Putamen (tissue), 1 donor: ENCODE results near the gene KREMEN1.
A peak's percentile ranks its signal among the peaks of the same experiment; 100 is the strongest.

Experiments
- DNase-seq: peaks from one replicate; pipeline ENCODE4 v3.0.0-alpha.2; 2016; ENCODE audit warnings: low spot score

The KREMEN1 gene

DNA sequence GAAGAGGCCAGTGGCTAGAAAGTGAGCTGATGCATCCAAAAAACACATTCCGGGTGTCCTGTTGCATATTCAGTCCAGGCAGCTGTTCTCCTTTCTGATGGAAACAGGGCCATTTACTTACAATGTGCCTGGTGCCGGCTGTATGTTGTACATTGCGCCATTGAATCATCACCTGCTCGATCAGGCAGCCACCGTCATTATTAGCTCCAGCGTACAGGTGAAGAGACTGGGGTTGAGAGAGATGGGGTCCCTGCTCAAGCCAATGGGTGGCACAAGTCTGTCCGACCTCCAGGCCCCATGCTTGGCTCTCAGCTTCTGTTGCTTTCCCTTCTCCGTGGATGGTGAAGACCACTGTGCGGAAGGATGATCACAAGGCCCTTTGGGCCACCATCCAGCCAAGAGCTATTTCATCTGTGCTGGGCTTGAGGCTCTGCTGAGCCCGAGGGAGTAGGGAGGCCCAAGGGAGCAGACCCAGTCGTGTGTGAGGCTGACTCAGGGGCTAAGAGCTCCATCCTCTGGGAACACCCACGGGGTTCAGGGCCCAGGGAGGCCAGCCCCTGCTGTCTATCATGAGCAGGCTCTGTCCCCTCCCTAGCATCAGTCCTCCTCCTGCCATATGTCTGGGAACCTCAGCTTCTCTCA, 112.1 kb downstream of the KREMEN1 start:
- no peak for DNase-seq

DNA sequence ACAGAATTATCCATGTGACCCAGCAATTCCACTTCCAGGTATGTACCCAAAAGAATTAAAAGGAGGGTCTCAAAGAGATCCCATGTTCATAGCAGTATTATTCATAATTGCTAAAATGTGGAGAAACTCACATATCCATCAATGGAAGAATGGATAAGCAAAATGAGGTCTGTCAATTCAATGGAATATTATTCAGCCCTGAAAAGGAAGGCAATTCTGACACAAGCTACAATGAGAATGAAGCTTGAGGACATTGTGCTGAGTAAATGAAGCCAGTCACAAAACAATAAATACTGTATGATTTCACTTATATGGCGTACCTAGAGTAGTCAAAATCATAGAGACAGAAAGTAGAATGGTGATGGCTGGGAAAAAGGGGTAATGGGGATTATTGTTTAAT, 113.5 kb downstream of the KREMEN1 start:
- no peak for DNase-seq

DNA sequence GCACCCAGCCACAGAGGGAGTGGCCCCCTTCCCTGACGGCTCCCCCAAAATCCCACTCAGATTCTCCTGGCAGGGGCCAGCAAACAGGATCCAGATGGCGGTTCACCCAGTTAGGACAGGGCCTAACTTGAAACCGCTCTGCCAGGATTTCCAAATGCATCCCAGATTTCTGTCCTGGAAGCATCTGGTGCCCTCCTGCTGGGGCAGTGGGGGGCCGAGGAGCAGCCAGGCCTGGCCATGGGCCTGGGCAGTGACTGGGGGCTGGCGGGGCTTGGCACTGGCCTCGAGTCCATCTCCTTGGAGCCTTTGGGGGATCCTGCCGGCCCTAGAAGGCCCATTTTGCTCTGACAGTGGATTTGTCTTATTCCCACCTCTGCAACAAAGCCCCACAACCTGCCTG, 115.0 kb downstream of the KREMEN1 start:
- no peak for DNase-seq

DNA sequence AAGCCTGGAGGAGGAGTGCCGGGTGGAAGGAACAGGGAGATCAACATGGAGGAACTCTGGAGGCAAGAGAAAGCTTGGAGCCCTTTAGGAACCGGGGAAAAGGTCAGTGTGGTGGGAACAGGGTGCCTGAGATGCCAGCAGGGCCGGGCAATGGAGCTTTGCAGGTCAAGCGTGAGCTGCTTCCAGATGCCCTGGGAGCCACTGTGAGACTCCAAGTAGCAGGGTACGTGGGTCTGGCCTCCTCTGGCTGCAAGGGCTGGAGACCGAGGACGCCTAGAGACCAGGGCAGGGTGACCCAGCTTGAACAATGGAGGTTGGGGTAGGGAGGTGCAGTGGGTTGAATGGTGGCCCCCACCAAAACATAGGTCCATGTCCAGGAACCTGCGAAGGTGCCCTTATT, 117.2 kb downstream of the KREMEN1 start:
- DNase-seq, result no peak

DNA sequence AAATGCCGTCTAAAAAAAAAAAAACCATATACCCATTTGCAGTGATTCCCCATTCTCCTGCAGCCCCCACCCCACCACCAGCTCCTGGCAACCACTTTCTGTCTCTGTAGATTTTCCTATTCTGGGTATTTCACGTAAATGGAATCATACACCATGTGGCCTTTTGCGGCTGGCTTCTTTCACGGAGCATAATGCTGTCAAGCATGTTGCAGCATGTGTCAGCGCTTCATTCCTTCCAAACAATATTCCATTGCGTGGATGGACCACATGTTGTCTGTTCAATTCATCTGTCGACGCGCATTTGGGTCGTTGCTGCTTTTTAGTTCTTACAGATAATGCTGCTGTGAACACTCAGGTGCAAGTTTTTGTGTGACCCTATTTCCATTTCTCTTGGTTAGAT, 118.1 kb downstream of the KREMEN1 start:
- no peak for DNase-seq

DNA sequence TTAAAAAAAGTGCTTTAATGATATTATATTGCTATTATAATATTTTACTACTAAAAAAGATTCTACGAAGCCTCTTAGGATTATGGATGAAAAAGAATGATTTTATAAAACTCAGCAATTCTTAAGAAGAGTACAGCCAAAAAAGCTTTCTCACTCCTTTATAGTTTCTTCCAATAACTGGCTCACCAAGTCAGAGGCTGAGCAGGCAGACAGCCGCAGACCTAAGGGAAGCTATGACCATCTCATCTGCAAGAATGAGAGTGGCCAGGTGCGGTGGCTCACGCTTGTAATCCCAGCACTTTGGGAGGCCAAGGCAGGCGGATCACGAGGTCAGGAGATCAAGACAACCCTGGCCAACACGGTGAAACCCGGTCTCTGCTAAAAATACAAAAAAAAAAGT, 120.2 kb downstream of the KREMEN1 start:
- DNase-seq, result no peak

DNA sequence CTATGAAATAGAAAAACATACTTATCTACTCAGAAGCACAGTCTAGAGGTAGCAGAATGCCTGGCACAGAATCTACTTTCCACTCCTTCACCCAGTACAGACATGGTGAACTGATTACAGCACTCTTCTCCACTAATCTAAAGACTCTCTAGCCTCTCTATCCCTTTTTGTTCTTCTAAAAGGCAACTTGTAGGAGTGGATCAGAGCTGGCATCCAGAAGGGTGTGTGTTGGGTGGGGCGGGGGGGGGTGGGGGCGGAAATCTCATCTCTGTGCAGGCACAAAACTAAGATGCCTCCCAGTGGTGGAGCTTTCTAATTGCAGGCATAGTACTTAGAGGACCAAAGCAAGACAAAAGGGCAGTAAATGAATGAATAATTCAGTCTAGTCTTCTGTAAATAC, 121.3 kb downstream of the KREMEN1 start:
- DNase-seq, result no peak

DNA sequence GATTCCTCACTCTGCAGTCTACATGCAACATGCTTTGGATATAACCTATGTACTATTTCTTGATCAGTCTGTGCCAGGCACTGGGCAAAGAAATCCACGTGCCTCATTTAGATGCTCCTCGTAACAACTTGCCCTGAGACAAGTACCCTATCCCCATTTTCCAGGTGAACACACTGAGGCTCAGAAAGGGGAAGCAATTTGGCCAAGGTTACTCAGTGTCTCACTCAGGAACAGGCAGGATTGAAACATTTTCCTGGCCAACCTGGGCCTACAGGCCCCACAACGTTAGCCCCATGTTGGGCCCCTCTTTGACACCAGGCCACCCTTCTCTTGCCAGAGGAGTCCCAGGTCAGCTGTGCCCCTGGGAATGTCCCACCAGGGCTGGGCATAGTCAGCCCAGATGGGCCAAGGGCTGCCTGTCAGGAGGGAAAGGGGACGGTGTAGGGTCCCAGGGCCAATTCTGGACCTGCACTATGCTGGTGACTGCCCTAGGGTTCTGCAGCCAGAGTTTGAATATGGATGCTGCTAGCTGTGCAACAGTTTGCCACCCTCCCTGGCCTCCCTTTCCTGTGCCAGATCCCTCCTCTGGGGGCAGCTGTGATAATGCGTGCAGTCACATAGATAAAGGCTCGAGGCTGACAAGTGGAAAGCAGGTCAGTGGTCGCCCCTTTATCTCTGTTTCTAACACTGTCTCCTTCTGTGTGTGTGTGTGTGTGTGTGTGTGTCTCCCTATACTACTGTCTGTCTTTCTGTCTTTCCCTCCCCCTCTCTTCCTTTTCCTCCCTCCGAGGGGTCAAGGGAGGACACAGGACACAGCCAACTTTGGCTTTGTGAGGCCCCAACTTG, 122.5 kb downstream of the KREMEN1 start:
- DNase-seq, result no peak

DNA sequence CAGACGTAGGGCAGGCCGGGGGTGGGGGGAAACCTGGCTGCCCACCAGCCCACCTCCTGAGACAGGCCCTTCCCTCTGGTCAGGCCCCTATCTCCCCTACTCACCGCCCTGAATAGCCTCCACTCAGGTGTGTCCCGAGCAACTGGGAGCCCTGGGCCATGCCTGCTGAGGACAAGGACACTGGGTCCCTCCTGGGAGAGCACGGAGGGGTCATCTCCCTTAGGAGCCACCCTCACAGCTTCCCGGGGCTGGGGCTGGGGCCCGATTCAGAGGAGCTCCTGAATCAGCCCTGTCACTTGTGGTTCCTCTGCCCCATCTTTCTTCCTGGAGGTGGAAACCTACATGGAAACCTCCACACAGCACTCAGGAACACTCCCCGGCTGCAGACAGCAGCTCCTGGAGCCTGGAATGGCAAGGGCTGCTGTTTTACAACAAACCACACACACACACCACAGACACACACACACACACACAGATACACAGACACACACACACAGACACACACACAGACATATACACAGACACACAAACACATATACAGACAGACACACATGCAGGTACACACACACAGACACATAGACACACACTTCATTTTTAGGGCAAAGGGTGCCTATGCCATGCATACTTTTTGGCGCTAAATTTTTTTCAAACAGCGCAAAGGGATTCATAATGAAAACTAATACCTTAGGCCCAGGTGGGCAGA, 123.3 kb downstream of the KREMEN1 start:
- DNase-seq, result no peak

DNA sequence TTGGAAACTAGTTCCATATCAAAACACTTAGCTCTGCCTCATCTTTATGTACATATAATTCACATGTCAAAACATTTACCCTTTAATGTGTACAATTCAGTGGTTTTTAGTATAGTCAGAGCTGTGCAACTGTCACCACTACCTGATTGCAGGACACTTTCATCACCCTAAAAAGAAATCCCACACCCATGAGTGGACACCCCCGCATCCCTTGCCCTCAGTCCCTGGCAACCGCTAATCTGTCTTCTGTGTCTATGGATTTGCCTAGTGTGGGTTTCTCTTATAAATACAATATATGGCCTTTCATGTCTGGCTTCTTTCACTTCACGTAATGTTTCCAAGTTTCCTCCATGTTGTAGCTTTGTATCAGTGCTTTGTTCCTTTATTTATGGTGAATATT, 124.3 kb downstream of the KREMEN1 start:
- no peak for DNase-seq

DNA sequence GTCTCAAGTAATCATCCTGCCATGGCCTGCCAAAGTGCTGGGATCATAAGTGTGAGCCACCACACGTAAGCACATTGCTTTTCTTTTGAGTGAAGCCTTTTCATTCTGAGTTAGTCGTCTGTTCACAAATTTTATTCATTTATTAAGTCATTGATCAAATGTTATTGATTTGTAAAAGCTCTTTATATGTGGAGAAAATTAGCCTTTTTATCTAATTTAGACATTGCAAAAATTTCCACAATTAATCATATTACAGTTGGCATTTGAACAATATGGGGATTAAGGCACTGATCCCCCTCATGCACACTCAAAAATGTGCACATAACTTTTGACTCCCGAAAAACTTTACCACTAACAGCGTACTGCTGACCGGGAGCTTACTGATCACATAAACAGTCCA, 125.4 kb downstream of the KREMEN1 start:
- no peak for DNase-seq

DNA sequence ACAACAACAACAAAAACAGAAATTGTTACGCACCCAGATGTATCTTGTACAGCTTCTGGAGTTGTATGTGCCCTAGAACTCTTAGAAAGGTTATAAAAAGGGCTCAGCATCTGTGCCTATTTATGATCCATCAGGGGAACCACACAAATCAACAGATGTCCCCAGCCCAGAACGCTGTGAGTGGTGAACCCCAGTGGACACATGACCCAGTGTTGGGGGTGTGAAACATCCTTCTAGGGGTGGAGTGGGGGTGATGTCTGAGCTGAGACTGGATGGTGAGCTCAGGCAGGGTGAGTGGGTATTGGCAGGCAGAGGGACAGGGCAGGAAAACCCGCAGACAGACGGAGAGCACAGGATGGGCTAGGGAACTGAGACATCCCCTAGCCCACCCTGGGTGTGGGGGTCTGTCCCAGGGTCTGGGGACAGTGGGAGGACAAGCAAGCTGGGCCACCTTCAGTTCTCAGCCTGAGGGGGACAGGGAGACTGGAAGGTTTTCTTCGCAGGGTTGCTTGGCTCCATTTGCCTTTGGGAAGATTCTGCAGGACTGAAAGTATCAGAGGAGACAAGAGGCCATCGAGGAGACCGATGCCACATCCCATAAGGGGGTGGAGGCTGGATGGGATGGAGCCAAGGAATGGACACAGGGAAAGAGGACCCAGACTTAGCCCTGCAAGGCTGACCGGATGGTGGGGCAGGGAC, 127.0 kb downstream of the KREMEN1 start:
- DNase-seq, result no peak

DNA sequence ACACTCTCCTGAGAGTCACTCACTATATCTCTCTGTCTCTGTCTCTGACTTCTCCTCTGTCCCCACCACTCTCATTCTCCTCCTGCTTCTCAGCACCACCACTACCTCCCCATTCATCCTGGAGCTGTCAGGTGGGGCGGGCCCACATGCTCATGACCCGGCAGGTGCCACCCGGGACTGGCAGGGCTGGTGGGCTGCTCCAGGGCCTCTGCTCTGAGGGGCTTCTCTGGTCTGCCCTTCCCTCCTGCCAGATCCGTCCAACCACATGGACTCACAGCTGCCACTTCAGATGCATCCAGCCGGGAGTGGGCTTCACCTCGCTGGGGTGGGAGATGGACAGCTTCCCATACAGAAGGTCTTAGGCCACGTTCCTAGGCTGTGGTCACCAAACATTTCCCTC, 128.1 kb downstream of the KREMEN1 start:
- no peak for DNase-seq

DNA sequence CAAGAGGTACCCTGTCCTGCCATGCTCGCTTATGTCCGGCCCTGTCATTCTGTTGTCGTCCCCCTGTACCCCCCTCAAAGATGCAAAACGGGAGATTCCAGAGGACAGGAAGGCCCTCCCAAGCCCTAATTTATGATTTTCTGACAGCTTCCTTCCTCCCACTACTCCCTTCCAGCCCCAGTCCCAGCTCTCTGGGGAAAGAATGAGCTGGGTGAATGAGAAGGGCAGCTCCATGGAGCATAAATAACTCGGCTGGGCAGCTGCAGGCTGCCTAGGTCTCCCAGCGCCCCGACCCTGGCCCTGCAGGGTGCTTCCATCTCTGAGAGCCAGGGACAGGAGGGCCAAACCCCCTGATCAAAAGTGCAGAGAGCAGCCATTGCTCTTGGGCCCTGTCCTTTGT, 128.9 kb downstream of the KREMEN1 start:
- DNase-seq, result no peak

DNA sequence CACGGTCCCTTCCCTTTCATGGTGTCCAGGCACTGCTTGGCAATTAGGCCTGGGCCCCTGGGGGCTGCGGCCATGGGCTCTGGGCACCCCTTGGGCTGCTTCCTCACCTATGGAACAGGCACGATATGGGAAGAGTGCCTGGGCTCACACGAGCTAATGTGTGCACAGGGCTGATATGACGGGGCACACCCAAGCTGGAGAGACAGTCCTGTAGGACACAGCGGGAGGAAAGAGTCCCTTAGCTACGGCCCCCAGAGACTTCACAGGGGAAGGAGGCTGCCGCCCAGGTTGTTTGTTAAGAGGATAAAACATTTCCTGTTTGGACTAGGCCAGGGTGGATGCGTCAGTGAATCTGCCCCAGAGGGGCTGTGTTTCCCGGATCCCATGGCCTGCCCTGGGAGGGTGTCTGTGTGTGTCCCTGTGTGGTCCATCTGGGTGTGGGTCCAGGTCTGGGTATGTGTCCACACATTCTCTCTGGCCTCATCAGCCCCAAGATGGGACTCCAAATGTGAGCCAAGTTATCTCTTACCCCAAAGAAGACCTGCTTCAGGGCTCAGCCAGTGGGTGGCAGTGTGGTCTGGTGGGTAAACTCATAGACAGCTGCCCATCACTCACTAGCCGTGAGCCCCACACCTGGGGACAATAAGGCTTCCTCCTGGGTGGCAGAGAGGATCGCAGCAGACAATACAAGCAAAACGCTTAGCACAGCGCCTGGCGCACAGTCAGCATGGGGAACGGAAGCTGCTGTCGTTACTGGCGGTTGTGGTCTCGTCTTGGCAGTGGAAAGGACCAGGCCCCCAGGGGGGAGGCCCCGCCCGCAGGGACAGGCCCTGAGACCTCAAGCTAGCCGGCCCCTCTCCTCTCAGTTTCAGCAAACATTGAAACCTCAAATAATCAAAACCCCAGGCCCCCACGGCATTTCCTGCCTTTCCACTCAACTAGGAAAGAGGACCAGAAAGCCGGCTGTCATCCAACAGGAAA, 129.7 kb downstream of the KREMEN1 start:
- peak; percentile 16 for DNase-seq

DNA sequence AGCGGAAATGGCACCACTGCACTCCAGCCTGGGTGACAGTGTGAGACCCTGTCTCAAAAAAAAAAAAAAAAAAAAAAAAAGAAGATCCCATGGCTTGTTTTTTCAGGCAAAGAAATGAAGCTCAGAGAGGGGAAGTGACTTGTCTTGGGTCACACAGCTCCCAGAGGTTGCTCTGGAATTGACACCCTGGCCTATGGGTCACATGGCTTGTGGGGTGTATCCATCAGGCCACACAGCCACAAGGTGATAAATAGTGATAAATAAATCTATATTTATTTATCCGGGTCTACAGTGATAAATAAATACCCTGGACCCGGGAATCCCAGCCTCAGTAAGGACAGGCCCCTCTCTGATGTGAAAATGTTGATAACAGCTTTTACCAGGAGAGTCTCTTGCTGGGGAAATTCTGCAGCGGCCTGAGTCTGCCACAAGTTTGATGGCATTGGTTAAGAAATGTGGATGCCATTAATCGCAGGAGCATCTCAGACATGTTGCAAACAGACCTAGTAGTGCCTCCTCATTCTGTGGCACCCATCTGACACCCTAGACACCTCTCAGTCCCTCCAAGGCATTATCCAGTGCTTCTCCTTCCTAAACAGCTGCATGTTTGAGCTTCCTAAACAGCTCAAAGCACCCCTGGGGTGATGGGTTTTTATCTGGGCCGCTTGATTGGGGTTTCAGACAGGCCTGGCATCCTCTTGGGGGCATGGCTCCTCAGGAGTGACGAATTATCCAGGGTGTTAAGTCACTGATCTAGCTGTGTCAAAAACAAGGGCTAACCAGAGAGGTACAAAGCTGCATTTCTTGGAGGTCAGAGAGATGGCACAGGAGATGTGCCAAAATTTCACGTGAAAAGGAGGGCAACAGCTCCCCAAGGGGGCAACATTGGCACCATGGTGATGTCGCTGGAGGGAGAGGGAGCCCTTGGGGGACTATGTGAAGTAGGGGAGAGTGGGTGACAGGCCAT, 130.9 kb downstream of the KREMEN1 start:
- DNase-seq, result no peak

DNA sequence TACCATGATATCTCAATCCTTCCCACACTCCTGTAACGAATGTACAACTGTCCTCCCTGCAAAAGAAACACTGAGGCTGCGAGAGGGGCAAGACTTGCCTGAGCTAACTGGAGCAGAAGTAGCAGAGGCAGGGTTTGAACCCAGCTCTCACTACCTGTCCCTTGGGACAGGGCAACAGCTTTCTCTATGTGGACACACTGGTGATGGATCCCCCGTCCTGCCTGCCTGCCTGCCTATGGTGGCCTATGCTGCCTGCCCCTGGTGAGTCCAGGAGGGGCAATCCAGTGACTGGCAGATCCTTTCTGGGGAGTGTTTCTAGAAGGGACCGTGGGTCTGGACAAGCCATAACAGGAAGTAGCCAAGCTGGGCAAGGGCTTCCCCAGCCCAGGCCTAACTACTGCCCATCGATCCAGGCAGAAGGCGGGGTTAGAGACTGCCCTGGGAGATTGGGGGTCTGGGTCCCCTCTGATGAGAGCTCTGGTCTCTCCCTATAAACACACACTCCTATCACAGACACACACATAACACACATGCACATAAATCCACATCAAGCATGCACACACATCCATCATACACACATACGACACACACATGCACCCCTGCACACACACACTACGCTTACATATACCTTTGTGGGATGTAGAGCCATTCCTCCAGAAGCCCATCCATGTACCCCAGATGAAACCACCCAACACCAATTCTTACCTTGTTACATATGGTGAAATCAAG, 131.8 kb downstream of the KREMEN1 start:
- DNase-seq, result no peak

DNA sequence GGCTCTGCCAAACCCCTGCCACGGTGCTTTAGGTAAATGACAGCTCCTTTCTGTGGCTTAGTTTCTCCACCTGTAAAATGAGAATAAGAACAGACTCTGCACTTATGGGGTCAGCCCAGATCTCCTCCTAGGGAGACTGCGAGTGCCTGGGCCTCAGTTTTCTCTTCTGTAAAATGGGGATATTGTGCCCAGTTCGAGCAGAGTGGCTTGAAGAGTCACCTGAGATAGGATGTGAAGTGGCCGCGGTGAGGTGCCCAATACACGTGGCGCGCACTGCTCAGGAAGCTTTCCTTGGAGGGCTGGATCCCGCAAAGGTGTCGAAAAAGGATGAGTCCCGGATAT, 132.4 kb downstream of the KREMEN1 start:
- no peak for DNase-seq

DNA sequence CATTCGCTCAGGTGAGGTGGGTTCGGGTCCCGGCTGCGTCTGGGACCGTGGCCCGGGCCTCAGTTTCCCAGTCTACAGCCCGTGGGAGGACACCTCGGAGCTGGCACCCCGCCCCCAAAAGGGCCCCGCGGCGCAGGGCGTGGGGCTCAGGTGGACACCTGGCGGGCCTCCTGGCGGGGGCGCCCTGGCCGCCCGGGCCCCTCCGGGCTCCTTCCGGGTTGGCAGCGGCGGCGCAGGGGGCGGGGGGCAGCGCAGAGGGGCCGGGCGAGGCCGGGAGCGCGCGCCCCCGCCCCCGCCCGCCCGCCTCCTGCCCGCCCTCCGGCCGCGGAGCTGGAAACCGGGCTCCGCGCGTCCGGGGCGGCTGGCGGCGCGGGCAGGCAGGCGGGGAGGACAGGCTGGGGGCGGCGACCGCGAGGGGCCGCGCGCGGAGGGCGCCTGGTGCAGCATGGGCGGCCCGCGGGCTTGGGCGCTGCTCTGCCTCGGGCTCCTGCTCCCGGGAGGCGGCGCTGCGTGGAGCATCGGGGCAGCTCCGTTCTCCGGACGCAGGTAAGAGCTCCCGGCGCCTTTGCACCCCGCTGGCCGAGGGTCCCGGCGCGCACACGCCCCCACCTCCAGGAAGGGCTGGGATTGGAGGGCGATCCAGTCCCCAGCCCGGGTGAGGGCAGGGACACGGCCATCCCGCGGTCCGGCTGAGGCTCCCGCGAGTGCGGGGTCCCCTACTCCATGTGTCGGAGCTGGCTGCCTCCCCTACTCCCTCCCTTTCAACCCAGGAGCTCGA, 132.9 kb downstream of the KREMEN1 start, which contains the start of gene EMID1:
TSS of gene EMID1 (plus strand) at position 303 of the 778 bp plus-strand sequence. CDS start at position 446, 143 bp downstream.
- DNase-seq, result no peak
